ENCODE measurements around the gene SYTL1.
"Not testable (repeated sequence)": the region's sequence is repeated elsewhere in the genome, so short reads cannot be mapped to it uniquely, and the experiment has no call there.

Gene SYTL1

DNA sequence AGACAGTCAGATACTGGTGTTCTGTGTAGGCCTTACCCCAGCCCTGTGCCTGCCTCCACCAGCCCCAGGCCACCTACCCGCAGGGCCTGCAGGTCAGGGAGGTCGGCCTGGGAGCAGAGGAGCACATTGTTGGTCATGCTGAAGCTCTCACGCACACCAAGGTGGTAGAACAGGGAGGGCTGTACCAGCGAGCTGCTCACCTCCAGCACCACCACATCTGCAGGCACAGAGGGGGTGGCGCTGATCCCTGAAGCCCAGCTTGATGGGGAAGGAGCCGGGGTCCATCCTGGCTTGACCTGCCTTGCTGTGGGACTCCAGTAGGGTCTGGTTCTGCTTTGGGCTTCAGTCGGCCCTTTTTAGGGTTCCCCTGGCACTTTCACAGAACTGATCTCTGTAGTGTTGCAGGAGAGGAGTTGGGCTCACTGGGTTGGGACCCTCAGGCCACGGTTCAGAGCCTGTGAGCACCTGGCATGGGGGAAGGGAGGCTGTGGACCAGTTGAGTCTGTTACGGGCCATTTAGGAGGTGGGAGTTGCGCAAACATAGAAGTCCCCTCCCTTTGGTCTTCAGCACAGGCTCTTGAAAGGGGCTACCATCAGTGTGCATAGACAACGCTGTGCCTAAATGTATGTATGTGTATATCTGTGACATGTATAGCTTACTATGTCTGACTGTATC is 23.0 kb downstream of the SYTL1 start:
- DNase-seq = no peak

DNA sequence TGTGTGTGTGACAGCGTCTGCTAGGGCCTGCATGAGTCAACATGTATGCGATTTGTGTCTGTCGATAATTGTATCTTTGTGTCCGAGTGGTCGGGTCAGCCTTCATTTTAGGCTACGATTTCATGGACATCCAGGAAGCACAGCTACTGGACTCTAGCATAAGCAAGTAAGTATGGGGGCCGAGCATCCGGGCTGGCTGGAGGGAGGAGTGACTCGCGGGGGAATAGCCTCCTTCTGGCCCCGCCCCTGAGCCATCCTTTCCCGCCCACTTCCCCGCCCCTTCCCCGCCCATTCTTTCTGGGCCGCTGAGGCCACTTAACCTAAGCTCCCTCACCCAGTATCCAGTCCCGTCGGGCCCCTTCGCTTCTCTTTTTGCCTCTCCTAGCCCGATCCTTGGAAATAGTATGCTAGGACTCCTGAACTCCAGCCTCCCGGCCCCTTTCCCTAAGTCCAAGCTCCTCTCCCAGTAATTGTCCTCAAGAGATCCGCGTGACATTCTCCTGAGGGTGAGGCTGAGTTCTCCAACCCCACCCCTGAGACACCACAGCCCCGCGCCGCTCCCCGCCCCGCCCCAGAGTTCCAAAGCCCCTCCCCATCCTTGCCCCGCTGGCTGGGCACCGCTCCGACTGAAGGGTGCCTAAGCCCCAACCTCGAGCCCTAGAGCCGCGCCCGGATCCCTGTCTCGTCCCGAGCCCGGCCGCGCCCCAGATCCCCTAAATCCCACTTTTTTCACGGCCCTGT is 23.7 kb downstream of the SYTL1 start:
- peak; percentile 87 for DNase-seq

DNA sequence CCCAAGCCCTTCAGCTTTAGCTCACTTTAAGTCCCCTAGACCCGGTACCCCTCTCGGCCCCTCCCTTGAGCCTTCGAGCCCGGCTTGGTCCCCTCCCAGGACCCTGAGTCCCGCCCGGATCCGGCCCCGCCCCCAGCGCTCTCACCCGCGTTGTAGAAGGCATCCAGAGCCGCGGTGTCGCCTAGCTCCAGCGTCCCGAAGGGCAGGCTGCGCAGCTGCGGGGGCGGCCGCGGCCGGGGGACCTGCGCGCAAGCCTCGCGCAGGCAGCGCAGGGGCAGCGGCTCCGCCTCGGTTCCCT is 24.2 kb downstream of the SYTL1 start:
- peak; percentile 84 for DNase-seq

DNA sequence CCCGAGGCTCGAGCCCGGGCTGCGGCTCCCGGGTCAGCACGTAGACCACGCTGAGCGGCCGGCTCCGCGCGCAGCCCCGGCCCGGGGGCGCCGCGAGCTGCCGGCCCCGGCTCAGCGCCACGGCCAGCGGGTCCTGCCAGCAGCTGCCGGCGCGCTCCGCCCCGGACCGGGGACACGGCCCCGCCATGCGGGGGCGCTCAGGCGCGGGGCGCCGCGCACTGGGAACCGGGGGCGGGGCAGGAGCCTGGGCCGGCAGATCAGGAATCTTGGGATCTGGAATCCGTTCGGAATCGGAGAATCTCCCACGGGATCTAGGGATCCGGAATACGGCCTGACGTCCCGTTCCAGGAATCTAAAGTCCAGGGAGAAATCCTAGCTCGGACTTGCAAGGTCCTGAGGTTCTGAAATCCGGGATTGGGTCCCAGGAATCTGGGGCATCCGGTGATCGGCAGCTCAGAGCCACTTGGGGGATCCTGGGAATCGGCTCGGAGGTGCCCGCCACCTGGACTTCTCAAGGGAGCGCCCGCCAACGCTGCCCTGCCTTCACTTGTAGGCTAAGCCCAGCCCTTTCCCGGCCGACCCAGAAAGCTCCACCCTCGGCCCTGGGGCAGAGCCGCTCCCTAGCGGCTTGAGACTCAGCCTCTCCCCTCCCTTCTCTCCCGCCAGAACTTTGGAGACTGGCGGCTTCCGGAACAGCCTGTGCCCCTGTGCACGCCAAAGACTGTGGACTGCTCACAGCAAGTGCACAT is 24.8 kb downstream of the SYTL1 start, which contains the start of gene MAP3K6:
TSS of gene MAP3K6 (minus strand) at position 551 of the 749 bp plus-strand sequence. CDS start at position 187, 364 bp downstream.
- peak; percentile 63 for DNase-seq

DNA sequence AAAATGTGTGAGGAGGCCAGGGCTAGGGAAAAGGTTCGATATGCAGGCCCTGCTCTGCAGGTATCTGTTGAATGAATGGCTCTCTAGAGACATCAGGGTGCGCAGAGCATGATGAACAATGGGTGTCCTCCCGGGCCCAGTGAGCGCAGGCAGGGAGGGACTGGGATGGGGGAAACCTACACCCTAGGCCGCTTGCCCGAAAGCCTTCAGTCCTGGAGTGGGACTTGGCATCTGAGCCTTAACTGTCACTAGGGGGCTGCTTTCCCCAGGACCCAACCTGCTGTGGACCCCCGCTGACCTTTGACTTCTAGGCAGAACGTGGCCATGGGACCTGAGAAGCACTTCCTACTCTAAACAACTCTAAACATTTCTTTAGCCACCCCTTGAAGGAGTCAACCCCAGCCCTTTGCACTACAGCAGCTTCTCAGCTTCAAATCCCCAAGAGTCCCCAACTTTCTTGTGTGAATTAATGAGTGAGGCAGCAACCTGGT is 25.4 kb downstream of the SYTL1 start:
- no peak for DNase-seq

DNA sequence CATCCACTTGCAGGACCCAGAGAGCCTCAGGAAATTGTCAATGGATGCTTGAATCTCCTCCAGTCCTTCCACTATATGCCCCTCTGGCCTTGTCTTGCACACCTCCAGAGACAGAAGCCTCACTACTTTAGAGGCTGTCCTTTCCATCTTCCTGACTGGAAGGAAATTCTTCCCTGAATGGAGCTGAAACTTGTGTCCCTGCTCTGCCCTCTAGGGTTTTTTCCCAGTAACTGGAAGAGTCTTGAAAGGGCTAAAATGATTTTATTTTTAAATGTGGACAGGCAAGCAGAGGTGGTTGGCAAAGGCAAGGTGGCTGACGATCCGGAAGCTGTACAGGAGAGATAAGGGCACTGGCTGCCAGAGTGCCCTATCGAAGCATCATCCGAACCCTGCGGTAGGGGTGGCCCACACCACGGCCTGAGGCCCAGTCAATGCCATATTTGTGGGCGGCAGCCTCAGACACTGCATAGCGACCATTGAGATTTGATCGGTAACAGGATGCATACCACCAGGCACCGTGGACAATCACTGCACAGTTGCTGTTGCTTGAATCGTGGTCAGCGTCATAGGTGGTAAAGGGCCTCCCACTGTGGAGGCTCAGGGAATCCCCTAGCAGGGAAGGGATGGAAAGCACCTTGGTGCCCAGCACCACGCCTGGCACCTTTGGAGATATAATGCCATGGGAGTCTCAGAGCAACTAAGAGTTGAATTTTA is 27.2 kb downstream of the SYTL1 start:
- no peak for DNase-seq

DNA sequence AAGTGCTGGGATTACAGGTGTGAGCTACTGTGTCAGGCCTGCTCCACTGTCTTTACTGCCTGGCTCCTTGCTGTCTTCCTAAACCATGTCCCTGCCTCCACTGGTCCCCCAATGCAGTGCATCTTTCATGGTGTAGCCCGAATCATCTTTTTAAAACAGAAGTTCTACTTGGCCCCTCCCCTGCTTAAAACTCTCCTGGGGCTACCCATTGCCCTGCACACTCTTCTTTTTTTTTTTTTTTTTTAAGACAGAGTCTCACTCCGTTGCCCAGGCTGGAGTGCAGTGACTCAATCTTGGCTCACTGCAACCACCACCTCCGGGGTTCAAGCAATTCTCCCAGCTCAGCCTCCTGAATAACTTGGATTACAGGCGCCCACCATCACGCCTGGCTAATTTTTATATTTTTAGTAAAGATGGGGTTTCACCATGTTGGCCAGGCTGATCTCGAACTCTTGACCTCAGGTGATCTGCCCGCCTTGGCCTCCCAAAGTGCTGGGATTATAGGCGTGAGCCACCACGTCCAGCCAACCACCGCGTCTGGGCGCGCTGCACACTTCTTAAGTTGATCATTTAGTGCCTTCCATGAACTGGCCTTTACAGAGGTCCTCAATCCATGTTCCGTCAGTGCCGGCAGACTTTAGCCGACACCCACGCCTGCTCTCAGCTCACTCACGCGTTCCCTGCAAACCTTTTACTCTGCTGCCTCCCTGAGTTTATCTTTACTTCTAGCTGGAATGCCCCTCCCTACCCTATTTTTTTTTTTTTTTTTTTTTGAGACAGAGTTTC is 30.4 kb downstream of the SYTL1 start:
- no peak for DNase-seq

DNA sequence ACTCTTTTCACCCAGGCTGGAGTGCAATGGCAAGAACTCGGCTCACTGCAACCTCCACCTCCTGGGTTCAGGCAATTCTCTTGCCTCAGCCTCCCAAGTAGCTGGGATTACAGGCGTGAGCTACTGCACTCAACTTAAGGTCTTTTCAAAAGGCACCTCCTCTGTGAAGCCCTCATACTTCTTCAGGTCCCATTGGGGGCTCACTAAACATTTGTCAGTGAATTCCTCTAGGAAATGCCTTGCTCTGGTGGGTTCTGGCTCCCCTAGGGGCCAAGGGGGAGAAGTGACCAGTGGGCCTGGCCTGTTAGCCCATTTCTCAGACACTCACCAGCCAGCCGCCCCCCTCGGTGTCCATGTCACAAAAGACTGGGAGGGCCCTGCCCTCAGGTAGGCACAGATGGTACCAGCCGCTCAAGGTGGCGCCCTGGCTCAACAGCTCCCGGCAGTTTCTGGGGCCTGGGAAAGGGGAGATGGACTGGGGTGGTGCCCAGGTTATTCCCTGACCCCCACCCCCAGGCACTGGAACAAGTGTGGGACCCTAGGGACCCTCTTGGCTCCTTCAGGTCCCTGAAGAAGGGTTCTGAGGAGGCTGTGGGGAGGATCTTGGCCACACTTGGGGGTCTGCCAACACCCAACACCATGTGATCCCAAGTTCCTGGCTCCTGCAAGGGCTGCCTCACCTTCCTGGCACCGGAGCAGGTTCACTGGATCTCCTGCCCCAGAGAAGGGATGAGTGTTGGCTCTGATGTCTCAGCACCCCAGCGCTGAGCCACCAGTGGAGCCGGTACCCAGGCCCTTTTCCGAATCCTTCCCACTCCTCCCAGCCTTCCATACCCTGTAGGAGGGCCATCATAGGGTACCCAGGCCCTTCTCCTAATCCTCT is 31.2 kb downstream of the SYTL1 start:
- no peak for DNase-seq

DNA sequence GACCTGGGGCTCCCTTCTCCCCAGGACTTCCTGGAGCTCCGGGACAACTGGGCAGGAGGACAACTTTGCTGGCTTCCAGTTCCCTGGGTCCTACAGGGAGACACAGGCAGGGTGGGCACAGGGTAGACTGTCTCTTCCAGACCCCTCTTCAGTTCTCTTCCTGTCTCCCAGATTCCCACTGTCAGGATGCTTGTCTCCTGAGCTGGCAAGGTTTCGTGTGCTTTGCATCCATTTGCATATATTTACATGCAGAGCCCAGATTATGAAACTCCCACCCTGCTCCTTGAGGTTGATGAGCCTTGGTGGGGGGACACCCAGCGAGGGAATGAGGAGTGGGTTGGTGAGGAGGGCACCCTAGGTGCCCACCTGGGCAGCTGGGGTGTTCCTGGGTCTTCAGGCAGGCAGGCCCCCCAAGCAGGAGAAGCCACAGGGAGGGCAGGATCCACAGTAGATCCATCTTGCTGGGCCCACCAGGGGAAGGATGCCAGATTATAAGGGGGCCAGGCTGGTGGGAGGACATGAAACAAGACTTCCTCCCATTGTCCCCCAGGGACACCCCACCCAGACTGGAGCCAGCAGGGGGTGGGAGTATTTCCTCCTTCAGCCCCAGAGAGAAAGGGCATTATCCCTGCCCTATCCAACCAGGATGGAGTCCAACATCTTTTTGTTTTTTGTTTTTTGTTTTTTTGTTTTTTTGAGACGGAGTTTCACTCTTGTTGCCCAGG is 32.7 kb downstream of the SYTL1 start, which contains the start of gene FCN3:
TSS of gene FCN3 (minus strand) at position 463 of the 725 bp plus-strand sequence. CDS start at position 457, 6 bp downstream.
- DNase-seq = no peak

DNA sequence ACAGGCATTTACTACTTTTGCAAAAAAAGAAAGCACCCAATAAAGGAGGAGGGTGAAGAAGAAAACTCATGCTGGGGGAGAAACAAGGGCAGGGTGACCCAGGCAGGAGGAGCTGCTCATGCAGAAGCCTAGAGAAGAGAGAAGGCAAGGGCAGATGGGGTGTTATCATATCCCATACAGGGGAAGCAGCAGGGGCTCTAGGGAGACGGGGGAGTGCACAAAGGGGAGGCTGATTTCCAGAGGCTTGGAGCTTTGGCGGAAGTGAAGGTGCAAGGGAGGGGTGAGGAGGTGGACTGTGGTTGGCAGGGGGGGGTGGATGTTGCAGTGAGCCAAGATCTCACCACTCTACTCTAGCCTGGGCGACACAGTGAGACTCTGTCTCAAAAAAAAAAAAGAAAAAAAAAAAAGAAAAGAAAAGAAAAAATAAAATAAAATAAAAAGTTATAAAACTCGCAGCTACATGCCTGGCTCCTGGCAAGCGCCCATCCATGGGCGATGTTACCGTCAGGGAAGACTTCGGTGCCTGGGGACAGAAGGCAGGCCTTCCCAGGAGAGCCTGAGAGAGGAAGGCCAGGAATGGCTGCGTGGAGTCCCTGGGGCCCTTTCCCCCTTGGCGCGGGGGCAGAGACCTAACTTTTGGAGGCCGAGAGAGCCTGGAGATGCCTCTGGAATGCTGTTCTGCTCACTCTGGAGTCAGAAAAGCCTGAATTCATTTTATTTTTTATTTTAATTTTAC is 36.1 kb downstream of the SYTL1 start:
- DNase-seq = no peak

DNA sequence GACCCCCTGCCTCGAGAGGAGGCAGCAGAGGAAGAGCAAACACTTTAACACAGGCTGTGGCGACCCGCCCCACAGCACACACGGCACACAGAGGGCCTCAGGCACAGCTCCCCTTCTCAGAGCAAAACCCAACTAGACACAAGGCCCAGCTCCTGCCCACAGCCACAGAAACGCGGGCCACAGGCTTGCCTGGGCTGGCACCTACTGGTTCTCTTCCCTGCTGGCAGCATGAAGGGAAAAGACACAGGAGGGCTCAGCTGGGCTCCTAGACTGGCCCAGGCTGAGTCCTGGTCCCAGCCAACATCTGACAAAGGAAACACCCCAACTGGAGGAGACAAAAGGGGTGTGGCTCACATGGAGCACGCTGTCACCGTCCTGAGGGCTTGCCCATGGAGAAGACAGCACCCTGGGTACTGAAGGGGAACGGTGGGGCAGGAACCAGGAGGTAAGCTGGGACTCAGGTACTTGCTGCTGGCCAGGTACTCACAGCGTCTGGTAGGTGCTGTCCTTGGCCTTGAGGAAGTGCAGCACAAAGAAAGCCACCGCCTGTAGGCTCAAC is 37.8 kb downstream of the SYTL1 start:
- DNase-seq = no peak

DNA sequence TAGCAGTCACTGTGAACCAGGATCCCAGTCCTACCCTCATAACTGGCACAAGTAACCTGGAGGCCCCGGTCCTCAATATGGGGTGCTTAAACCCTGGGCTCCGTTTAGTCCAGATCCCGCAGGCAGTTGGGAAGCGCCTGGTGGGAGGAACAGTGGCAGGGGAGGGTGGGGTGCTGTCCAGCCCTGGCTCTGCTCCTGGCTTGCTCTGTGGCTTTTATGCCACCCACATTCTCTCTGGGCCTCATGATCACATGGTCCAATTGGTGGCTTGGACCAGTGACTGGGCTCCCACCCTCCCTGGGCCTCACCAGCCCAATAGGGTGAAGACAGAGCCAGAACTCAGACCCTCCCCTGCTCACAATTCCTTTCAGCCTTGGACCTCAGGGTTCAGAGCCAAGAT is 38.4 kb downstream of the SYTL1 start:
- DNase-seq = no peak

DNA sequence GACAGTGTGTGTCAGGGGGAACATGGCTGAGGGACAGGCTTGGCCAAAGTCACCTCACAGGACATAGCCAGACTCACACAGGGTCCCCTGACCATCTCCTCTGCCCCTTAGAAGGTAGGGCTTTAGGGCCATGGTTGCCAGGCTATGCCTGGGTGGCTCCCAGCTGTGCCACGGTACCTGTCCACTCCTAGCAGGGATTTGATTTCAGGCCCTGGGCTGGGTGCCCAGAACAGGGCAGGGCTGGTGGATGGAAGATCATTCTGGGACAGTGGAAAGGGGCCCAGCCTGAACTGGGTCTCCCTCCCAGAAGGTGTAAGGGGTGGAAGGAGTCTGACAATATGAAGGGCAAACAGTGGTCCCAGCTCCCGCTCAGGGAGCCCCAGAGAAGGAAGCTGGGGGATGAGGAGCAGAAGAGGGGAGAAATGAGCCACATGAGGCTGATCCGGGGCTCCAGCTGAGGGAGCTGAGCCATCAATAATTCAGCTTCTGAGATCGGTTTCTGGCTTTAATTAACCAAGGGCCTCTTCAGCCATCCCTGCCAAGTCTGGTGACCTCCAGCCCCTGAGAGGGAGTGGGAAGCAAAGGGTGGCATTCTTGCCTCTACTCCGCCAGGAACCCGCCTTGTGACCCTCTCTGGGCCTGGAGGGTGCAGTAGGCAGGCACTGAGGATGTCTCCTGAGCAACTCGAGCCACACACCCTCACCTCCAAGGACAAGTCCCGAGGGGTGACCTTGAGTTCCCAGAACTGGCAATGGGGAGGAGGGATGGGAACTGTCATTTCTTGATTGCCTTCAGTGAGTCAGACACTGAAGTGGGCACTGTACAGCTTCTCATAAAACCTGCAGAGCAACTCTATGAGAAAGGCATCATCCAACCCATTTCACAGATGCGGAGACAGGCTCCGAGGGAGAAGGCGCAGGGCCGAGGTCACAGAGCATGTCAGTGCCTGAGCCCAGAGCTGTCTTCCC is 39.2 kb downstream of the SYTL1 start:
- no peak for DNase-seq

DNA sequence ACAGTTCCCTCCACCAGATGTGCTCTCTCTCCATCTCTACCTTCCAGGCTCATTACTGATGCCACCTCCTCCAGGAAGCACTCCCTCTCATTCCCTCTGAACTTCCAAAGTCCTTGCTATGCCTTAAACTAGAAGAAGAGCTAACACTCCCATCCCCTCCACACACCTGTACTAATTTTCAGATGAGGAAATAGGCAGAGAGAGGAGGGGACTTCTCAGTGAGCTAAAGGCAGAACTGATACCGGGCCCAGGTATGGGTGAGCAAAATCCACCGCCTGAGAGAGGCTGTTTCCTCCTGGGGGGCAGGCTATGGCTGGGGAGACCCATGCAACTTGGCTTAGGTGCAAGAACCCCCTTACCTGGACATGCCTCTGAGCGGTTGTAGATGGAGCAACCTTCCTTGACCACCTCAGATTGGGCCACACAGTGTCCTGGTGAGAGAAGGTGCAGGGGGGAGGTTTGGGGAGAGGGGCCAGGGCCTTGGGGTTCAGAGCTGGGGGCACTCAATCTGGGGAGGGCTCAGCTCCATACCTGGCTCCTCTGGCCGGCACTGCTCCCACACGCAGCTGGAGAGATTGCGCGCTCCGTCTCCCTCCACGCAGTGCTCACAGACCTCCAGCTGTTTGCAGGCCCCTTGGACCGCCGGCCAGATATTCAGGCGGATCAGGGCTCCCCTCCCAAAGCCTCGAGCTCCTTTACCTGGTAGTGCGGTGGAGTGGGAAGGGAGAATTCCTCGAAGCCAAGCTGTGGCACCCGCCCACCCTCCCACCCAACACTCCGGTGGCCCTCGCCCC is 40.3 kb downstream of the SYTL1 start:
- no peak for DNase-seq

DNA sequence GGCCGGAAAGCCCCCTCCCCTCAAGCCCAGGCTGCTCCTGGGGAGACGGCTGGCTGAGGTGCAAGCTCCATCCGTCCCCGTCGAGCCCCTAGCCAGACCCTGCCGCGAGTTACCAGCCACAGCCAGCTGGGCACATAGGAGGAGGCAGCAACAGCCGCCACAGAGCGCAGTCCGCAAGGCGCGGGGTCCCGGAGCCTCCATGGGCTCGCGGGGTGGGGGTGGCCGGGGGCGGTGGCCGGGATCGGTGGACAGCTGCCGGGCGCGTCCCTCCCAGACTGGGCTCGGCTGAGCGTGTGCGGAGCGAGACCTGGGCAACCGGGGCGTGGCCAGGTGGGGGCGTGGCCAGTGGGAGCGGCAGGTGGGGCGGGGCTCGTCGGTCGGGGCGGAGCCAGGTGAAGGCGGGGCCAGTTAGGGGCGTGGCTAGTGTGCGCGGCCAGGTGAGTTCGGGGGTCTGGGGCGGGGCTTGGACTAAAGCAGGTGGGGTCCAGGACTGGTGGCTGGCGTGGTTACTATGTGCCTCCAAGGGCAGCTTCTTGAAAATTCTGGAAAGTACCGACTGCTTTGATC is 41.3 kb downstream of the SYTL1 start, which contains the start of gene CD164L2:
TSS of gene CD164L2 (minus strand) at position 295 of the 567 bp plus-strand sequence. CDS start at position 201, 94 bp downstream.
- DNase-seq = peak; percentile 53

DNA sequence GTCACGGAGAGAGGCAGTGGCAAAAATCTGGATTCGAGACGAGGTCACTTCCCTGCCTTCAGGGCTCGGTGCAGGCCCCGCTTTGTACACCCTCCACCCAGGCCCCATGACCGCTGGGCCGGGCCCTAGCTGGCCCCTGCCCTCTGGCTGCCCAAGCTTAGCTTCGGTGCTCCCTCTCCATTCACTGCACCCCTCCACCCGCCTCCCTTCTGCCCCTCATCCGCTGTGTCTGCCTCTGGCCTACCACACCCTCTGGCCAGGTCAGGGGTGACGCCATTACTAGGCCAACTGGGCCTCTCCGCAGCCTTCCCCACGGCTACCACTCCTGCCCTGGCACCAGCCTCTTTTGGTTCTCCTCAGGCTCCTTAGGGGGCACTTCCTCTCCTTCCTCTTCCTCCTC is 41.8 kb downstream of the SYTL1 start:
- no peak for DNase-seq

DNA sequence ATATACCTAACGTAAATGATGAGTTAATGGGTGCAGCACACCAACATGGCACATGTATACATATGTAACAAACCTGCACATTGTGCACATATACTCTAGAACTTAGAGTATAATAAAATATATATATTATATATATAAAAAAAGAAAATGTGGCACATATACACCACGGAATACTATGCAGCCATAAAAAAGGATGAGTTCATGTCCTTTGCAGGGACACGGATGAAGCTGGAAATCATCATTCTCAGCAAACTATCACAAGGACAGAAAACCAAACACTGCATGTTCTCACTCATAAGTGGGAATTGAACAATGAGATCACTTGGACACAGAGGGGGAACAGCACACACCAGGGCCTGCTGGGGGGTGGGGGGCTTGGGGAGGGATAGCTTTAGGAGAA is 43.0 kb downstream of the SYTL1 start:
- not testable (repeated sequence) for DNase-seq

All from activated CD4-positive, alpha-beta T cell treated with anti-CD3 and anti-CD28 coated beads, Interleukin-2, Interleukin-6, amounts not matched to agents 100 ng/mL and 50 ng/mL, durations not matched to agents 16 hours and 8 hours (primary cell).